IPS-NIHi7 (cell line): ENCODE measurements around the gene POLR3A.
"Not testable (repeated sequence)": the region's sequence is repeated elsewhere in the genome, so short reads cannot be mapped to it uniquely, and the experiment has no call there.

ENCODE experiments used
- DNase-seq: peaks from one replicate; pipeline ENCODE4 v3.0.0; 2012; ENCODE audit warnings: mixed read lengths; ENCODE audit errors: extremely low spot score

The POLR3A gene

DNA sequence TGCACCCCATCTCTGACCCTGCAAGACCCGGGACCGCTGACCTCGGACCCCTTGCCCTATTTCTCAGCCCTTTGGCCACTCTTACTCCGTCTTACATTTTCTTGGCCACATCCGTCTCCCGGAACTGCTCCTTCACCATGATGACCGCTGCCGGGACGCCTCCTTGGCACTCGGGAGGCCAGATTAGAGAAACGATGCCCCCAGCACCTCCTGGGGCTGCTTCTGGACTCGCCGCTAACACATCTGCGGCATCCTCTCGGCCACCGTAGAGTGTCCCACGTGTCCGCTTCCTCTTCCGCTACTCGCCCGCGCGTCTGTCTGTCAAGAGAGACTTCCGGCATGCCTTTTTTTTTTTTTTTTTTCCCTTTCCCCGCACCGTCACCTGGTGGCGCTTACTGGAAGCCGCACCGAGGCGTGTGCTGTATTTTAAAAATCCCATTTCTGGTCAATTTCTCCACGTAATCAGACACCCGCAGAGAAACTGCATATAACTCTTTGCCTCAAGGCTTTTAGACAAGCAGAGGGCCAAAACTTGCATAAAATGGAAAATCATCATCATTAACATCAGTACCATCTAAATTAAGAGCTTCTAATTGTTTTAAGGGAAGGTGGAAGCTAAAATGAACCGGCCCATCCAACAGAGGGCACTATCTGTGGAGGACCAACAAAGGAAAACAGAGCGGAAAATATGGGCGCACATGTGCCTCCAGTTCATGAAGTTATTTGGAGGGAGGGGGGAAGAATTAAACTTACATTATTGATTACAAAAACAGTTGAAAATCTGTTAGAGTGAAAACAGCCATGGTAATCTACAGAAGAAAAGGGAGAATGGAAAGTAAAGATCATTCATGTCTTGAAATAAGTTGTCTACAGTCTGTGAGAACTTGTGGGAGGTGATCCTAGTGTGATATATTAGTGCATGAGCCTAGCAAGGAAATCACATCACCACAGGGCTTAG lies at the start of gene POLR3A:
POLR3A (minus strand) TSS at position 247 of the 958 bp plus-strand sequence; CDS start at position 139, 108 bp downstream.
- DNase-seq, result peak; percentile 96

DNA sequence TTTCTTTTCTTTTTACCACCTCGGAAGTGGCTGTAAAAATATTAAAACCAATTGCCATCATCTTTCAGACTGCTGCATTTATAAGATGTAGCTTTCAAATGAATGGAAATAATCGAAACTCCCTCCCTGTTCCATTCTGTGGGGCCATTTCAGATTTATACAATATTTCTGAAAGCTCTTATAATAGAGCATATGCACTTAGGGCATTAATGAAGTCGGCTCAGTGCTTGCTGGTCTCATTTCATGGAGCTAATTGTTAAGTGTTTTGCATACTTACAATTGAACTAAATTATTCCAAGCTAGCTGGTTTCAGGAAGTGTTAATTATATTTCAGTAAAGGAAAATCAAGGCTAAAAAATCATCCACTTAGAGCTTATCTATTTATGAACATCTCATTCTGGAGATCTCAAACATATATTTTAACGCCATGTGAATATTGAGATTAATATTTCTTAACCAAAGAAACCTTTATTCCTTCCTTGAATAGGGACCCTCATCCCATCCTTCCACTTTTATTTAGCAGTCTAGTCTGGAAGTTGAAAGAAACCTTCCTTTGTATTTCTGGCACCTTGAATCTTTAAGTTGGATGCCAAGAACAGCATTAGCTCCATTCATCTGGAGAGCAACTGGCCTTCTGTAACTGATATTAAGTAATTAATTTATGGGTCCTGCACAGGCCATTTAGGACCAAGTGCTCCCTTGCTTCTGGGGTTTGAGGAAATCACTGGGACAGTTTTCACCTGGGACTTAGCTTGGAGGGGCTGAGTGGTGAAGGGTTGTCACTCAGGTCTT lies 49.4 kb upstream of the POLR3A start:
- DNase-seq, result no peak

DNA sequence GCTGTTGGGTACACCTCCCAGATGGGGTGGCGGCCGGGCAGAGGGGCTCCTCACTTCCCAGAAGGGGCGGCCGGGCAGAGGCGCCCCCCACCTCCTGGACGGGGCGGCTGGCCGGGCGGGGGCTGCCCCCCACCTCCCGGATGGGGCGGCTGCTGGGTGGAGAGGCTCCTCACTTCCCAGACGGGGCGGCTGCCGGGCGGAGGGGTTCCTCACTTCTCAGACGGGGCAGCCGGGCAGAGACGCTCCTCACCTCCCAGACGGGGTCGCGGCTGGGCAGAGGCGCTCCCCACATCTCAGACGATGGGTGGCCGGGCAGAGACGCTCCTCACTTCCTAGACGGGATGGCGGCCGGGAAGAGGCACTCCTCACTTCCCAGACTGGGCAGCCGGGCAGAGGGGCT lies 46.5 kb upstream of the POLR3A start:
- DNase-seq, result not testable (repeated sequence)

DNA sequence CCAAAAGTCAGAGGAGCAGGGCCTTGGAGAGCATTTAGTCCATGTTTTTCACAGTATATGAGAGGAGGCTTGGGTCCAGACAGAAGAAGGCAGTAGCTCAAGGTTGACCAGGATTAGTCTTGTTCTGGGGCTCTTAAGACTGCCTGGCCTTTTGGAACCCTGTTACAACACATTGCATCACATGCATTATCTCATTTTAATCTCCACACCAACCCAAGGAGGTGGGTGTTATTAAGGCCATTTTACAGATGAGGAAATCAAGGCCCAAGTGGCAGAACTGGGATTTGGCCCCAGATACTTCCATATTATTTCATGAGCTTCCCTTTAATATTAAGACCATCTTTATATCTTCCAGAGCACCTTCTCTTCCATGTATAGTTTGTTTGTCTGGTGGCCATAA lies 43.2 kb upstream of the POLR3A start:
- no peak for DNase-seq

DNA sequence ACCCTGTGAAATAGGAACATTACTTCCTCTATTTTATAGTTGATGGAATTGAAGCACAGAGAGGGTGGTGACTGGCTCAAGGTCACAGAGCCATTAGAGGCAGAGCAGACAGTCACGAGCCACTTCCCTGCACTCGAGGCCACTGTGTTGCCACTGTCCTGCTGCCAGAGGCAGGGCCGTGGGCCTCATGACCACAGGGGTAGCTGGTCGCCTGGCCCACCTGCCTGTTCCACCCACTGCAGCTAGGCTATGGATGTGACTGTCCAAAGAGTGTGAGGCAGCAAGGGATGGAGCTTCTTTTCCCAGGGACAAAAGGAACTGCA lies 42.5 kb upstream of the POLR3A start:
- no peak for DNase-seq

DNA sequence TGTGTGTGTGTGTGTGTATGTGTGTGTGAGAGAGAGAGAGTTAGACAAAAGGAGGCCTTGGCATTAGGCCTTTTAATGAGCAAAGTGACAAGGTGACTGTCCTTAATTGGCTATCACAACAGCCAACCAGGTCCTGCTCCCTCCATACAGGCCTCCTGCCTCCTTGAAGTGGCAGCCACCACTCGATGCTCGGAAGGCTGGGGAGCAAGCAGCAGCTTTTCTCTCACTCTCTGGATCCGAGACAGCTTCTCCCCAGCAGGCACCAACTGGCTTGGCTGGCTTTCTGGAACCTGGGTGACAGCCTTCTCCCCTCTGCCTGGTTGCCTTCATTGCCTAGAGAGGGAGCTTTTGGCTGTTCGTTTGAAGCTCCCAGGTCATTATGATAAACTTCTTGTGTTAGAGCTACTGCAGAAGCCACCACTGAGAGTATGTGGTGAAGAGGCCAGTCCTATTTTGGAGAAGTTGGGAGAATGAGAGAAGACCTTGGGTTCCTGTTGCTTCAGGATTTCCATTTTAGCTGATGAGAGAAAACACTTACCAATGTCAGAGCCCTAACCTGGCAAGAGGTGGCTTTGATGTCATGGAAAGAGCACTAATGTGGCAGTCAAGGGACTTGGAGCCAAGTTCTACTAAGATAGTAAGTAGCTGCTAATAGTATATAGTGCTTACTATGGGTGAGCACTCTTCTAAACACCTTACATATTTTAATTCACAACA lies 42.0 kb upstream of the POLR3A start:
- DNase-seq, result no peak

DNA sequence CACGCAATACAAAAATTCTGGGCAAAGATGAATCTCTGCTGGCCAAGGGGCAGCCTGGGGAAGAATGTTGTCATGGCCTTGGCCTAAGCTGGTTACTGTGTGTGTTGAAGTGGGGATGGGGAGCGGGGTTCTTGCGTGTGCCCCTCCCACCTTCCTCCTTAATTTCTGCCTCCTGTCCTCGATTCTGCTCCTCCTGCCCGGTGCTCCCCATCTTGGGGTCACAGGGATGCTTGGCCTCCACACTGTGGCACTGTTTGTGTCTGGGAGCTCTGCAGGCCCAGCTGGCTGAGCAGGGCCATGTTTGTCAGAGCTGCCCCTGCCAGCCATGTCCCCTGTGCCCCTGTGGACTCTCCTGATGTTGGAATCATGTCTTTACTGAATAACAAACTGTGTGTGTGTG lies 41.4 kb upstream of the POLR3A start:
- DNase-seq, result no peak

DNA sequence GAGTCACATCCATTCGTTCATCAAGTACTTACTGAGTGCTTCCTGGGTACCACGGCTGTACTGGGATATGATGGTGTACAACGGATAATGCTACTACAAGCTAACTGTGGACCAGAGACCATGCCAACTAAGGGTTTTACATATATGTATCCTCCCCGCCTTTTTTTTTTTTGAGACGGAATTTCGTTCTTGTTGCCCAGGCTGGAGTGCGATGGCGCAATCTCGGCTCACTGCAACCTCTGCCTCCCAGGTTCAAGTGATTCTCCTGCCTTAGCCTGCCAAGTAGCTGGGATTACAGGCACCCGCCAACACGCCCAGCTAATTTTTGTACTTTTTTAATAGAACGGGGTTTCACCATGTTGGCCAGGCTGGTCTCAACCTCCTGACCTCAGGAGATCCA lies 40.7 kb upstream of the POLR3A start:
- DNase-seq, result not testable (repeated sequence)

DNA sequence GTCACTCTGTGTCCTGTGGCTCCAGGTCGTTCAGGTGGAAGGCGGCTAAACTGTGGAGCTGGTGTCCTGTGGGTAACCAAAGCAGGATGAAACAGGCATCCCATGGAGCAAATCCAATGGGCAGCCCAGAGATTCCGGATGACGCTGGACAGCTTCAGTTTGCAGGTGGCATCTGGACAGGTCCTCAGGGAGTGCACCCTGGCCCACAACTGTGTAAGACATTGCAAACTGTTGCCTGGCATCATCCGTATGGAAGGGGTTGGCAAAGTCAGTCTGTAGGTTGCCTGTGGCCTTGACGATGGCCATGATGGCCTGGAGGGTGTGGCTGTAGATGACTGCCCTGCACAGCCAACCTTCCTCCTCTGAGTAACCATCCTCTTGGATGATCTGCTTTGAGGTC lies 39.8 kb upstream of the POLR3A start:
- DNase-seq, result no peak

DNA sequence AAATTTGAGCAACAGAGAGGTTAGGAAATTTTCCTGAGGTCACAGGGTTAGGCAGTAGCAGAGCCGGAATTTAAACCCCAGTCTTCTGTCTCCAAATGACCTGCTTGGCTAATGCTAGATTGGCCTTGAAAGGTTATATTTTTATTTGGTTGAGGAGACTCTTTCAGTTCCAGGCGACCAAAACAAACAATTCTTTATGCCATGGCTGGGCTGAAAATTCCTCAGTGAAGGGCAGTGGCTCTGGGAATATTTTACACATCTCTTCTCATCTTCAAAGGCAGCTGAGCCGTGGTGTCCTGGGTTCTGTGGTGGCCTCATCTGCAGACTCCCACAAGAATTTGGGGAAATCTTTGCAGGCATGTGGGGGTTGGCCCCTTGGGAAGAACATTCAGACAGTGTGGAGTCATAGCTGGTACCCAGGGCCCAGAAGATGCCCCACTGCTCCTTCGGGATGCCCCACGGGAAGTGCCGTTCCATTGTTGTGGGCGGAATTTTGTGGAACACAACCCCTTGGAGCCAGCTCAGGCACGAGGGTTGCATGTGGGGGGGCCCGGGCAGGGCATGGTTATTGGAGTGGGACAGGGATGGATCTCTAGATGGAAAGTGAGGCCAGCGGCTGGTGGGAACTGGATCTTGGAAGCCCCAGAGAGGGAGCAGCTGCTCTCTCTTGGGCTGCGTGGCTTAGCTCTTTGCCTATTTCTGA lies 37.6 kb upstream of the POLR3A start:
- DNase-seq, result no peak

DNA sequence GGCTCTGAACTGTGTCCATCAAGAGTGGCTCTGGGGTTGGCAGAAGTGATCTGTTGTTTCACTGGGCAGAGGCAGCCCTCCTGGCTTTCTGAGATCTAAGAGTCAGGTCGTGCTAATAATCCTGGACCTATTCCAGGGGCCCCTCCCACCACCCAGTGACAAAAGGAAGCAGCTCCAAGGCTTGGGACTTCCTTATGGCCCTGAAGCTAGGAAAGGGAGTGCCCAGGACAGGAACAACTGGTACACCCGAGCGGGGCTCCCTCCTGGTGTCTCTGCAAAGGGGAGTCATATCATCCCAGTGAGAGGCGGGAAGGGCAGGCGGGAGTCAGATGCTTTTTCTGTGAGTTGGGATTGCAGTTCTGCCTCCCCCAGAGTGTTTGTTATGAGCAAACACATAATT lies 36.7 kb upstream of the POLR3A start:
- DNase-seq, result no peak

DNA sequence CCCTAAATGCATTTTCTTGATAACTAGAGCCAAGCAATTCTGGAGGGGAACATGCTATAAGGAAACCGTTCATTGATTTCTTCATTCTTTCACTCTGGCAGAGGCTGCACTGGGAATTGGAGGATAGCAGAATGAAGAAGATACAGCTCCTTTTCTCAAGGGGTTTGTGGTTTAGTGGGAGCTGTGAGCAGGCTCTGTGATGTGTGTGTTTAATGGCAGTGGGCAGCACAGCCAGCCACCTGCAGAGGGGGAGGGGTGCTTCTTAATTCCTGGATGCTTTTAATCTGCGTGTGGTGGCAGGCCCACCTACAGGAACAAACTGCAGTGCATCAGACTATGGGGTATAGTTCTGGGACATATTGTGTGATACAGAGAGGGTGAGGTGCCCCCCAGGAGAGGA lies 36.3 kb upstream of the POLR3A start:
- DNase-seq, result no peak

DNA sequence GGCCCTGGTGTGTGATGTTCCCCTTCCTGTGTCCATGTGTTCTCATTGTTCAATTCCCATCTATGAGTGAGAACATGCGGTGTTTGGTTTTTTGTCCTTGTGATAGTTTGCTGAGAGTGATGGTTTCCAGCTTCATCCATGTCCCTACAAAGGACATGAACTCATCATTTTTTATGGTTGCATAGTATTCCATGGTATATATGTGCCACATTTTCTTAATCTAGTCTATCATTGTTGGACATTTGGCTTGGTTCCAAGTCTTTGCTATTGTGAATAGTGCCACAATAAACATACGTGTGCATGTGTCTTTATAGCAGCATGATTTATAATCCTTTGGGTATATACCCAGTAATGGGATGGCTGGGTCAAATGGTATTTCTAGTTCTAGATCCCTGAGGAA lies 35.6 kb upstream of the POLR3A start:
- DNase-seq, result not testable (repeated sequence)

DNA sequence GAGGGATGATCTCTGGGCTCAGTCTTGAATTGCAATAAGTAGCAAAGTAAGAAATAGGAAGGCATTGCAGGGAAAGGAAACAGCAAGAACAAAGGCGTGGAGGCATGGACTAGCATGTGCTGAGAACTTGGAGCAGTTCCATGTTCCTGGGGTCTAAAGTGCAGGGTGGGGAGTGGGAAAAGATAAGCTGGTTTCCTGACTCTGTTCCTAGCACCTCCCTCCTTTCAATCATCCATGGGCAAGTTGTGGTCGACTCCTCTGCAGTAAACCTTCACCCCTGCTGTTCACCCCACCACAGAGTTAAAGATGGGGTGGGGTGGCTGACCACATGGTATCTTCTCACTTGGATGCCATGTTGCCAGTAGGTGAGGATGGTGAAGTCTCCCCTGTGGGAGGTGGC lies 33.9 kb upstream of the POLR3A start:
- DNase-seq, result no peak

DNA sequence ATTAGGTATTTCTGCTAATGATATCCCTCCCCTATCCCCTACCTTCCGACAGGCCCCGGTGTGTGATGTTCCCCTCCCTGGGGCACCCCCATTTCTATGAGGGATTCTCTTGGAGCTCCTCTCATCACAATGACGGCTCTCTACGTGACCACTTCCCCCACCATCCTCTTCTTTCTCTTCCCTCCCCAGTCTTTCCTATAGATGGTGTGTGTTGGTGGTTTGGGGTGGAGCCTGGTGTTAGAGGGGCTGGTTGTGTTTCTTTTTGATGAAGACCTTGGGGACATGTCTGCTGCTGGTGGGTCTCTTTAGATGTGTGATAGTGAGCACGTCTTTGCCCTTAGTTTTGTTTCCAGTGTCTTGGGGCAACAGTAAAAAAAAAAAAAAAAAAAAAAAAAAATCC lies 33.0 kb upstream of the POLR3A start:
- DNase-seq, result no peak

DNA sequence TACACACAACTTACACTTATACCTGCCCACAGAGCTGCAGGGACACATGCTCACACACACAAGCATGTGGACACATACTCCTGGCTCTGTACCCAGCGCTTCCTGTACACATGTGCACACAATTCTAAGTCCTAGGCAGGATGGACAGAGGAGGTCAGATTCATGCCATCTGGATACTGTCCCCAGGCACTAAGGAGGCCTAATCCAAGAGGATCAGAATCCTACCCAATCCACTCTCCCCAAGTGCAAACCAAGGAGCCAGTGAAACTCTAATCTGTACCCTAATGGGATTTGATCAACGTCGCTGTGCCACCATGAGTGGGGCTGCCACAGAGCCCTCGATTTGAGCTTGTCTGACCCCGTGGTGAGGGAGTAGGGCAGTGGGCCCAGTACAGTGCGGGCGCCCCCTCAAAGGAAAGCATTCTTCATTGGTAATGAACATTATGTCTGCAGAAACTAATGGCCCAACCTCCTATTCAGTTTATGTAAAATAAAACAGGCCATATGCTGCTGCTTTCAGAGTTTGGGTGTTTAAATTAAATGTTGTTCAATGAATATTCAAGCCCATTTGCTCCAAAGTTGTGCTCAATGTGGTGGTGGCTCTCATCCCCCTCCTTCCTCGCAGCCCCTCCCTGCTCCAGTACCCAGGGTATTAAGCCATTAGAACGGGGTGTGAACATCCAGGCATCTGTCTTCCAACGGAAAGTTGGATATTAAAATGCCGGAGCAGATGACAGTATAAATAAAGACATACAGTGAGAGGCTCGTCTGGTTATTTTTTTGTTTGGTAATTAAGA lies 30.8 kb upstream of the POLR3A start:
- no peak for DNase-seq

DNA sequence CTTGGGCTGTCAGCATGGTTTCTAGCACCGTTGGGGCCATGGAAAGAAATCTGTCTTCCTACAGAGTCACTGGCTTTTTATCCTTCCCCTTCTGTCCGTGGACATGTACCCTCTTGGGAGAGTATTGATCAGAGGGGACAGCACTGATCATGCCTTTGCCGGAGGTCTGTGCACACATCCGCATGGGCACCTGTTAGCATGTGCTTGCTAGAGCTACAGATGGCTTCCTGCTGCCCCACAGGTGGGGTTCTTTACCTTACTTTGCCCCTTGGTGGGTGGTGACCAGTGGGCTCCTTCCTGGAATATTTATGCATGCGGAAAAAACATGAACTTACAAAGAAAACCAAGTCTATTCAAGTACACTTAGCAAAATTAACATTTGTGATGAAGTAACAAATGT lies 29.2 kb upstream of the POLR3A start:
- no peak for DNase-seq

DNA sequence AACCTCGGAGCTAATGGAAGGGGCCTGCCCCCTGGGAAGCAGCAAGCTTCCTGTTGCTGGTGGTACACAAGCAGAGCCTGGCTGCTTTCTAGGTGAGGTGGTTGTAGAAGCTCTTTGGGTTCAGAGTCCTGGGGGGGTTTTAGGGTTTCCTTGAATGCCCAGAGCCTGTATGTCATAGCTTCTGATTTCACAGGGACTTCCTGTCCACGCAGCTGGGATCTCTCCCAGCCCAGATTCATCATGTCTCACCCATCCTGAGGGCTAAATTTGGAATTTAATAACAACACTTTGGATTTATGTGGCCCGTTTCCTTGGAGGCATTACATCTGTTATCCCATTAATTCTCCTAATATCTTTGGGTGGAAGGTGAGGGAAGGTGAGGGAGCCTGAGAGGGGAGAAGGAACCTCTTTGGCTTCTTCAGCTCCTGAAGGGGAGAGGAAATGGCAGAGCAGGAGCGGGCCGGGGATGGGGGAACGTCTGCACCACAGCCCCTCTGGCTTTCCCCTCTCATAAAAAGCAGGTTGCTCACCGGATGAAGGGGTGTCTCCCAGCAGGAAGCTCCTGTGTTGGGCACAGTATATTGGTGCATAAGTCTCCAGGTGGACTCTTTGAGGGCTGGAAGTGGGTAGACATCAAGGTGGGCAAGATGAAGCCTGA lies 24.0 kb upstream of the POLR3A start:
- no peak for DNase-seq

DNA sequence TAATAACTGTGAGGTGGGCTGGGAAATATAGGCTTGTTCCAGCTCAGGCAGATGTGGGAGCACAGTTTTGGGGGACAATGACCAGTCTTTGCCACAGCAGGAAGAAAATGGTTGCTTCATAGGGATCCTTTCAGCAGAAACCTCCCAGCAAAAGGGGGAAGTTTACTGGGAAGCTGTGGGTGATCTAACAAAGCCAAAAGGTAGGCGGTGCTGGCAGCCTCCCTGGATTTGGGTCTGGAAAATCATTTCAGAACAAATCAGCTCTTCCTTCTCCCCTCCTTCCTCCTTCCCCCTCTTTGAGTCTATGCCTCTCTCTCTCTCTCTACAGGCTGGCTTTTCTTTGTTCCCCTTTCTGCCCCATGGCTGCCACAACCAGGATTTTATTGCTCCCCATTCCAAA lies 20.5 kb upstream of the POLR3A start:
- DNase-seq, result no peak

DNA sequence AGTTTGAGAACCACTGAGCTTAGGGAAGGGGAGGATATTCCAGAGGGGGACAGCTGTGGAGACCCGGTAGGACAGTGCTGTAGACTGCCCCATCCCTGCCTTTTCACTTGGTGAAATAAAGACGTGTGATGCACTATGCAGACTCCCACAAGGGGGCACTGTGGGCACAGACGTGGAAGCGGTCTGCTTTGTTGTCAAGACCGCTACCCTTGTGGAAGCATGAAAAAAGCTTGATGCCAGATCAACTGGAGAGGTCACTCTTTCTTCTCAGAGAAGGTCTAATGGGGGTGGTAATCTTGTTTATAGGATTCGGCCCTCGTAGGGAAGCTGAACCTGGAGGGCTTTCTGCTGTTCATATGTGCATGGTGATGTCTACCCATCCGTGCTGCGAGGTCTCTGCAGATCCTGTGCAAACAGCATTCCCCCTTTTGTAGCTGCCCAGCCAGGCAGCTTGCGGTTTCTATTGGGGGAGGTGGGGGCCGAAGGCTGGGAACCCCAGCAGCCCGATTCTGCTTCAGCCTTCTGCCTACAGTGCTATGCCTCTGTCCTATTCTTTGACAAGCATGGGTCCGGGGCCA lies 18.1 kb upstream of the POLR3A start:
- DNase-seq, result peak; percentile 82
